SU-DHL-6 (cell line): Measurements from ENCODE around the gene SYTL4.

Experiments
- H2AFZ ChIP-seq: fragments of 200-600 bp; sonication (generic); 2 replicates; pipeline ENCODE4 v1.6.1; 2014; ENCODE audit warnings: low read depth, mild to moderate bottlenecking, moderate library complexity, mixed read lengths, antibody characterized with exemption, low read length; ENCODE audit not compliant: severe bottlenecking
- H3F3A ChIP-seq: fragments of 200-600 bp; shearing (Covaris generic); 2 replicates; pipeline ENCODE4 v1.6.0; 2016; ENCODE audit warnings: antibody characterized with exemption, mild to moderate bottlenecking; ENCODE audit not compliant: insufficient read depth
- H3K27ac ChIP-seq: fragments of 200-600 bp; sonication (generic); 2 replicates; pipeline ENCODE4 v1.5.1; 2016; ENCODE audit warnings: low read depth, mild to moderate bottlenecking, low read length, moderate library complexity, mixed read lengths
- H3K27me3 ChIP-seq: fragments of 200-600 bp; sonication (generic), shearing (Covaris generic); 2 replicates; pipeline ENCODE4 v1.6.0; 2014; ENCODE audit warnings: mild to moderate bottlenecking, low read length
- H3K36me3 ChIP-seq: fragments of 200-600 bp; sonication (generic); 2 replicates; pipeline ENCODE4 v1.6.1; 2014; ENCODE audit warnings: mild to moderate bottlenecking, low read length, mixed read lengths
- H3K4me2 ChIP-seq: fragments of 300-600, 200-600 bp; shearing (Covaris generic), sonication (generic); 2 replicates; pipeline ENCODE4 v1.6.0; 2014; ENCODE audit warnings: low read length, low read depth, mild to moderate bottlenecking; ENCODE audit not compliant: poor library complexity, severe bottlenecking
- H3K4me3 ChIP-seq: fragments of 200-600 bp; sonication (generic); 2 replicates; pipeline ENCODE4 v1.5.1; 2014; ENCODE audit warnings: antibody characterized with exemption, low read length, mild to moderate bottlenecking, mixed read lengths; ENCODE audit not compliant: insufficient read depth, poor library complexity, severe bottlenecking
- H3K79me2 ChIP-seq: fragments of 200-600 bp; sonication (generic); 2 replicates; pipeline ENCODE4 v1.6.1; 2014; ENCODE audit warnings: mild to moderate bottlenecking, low read length, moderate library complexity; ENCODE audit not compliant: insufficient read depth
- H3K9ac ChIP-seq: fragments of 200-600 bp; sonication (generic); 2 replicates; pipeline ENCODE4 v1.7.0; 2014; ENCODE audit warnings: mild to moderate bottlenecking, low read length
- H3K9me2 ChIP-seq: fragments of 200-600 bp; sonication (generic); replicated peaks from 2 replicates; pipeline ENCODE4 v1.6.1; 2014; ENCODE audit warnings: low read length; ENCODE audit not compliant: insufficient read depth
- H3K9me3 ChIP-seq: fragments of 200-600 bp; sonication (generic); 2 replicates; pipeline ENCODE4 v1.6.1; 2014; ENCODE audit warnings: low read length, mixed read lengths; ENCODE audit not compliant: insufficient read depth
- H4K20me1 ChIP-seq: fragments of 200-600 bp; sonication (generic); 2 replicates; pipeline ENCODE4 v1.6.1; 2014; ENCODE audit warnings: low read depth, mild to moderate bottlenecking, antibody characterized with exemption, low read length, moderate library complexity, mixed read lengths
- EZH2phosphoT487 ChIP-seq: fragments of 200-600 bp; sonication (generic), shearing (Covaris generic); conservative IDR thresholded peaks from 2 replicates; pipeline ENCODE4 v1.6.1; 2018; ENCODE audit warnings: mild to moderate bottlenecking, antibody characterized with exemption, low read length, moderate library complexity, mixed read lengths
- TF ChIP-seq, protein P1 (sequence below): fragments of 200-600 bp; sonication (generic); IDR thresholded peaks from one replicate; pipeline ENCODE4 v1.5.1; 2017; ENCODE audit warnings: antibody characterized with exemption, mild to moderate bottlenecking, low read length, moderate library complexity; ENCODE audit not compliant: insufficient read depth, poor library complexity, severe bottlenecking

Gene SYTL4

DNA sequence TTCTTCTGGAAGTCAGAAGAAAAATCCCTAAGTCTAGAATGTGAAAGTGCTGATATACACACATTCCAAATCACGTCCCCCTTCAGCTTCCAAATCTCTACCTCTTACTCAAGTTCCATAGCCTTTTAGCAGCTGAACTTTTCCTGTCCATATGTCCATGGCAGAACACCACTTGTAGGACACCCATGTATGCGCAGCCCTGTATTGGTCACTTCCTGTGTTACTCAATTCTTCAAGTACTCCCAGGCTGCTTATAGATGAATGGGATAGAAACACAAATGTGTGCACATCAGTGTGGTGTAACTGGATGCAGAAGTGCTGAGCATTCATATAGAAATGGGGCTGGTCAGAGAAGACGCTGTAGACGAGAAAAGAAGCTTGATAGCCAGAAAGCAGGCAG lies 69.1 kb downstream of the SYTL4 start:
- Histone ChIP-seq H3K27me3 (no peaks in the 10 kb centered on the region), H3K9ac (no peak overlapping the region), H3K9me2 (no peaks in the 10 kb centered on the region), H3K79me2 (no peaks in the 10 kb centered on the region), H2AFZ (no peak overlapping the region), H3K27ac (no peak overlapping the region), H3K4me3 (no peak overlapping the region), H3F3A (no peaks in the 10 kb centered on the region), H4K20me1 (no peaks in the 10 kb centered on the region), H3K9me3 (no peaks in the 10 kb centered on the region), H3K4me2 (no peak overlapping the region), H3K36me3 (no peaks in the 10 kb centered on the region)
- TF ChIP-seq EZH2phosphoT487 = no peak
- TF ChIP-seq, protein P1, sequence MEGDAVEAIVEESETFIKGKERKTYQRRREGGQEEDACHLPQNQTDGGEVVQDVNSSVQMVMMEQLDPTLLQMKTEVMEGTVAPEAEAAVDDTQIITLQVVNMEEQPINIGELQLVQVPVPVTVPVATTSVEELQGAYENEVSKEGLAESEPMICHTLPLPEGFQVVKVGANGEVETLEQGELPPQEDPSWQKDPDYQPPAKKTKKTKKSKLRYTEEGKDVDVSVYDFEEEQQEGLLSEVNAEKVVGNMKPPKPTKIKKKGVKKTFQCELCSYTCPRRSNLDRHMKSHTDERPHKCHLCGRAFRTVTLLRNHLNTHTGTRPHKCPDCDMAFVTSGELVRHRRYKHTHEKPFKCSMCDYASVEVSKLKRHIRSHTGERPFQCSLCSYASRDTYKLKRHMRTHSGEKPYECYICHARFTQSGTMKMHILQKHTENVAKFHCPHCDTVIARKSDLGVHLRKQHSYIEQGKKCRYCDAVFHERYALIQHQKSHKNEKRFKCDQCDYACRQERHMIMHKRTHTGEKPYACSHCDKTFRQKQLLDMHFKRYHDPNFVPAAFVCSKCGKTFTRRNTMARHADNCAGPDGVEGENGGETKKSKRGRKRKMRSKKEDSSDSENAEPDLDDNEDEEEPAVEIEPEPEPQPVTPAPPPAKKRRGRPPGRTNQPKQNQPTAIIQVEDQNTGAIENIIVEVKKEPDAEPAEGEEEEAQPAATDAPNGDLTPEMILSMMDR = no peak

DNA sequence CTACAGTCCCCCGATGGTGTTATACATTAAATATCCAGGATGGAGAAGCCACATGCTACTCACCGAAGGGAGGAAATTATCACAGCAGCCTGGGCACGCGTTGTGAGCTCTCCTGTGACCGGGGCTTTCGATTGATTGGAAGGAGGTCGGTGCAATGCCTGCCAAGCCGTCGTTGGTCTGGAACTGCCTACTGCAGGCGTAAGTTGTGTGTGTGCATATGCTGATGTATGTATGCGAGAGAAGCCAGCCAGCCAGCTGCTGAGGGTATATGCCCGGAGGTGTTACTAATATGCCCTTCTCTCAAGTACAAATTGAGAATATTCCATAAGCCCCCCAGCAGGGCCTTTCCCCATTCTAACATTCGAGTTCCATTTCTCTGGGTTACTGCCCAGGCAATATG lies 69.8 kb downstream of the SYTL4 start:
- Histone ChIP-seq H2AFZ (no peak overlapping the region), H3F3A (no peaks in the 10 kb centered on the region), H3K4me2 (no peak overlapping the region), H4K20me1 (no peaks in the 10 kb centered on the region), H3K36me3 (no peaks in the 10 kb centered on the region), H3K9me3 (no peaks in the 10 kb centered on the region), H3K27me3 (no peaks in the 10 kb centered on the region), H3K4me3 (no peak overlapping the region), H3K27ac (no peak overlapping the region), H3K9me2 (no peaks in the 10 kb centered on the region), H3K9ac (no peak overlapping the region), H3K79me2 (no peaks in the 10 kb centered on the region)
- TF ChIP-seq EZH2phosphoT487 = no peak
- TF ChIP-seq, protein P1 = no peak

GRCh38 chrX:100659431-100660137 lies 72.3 kb downstream of the SYTL4 start:
- no peaks in the 10 kb centered on the region for H4K20me1 ChIP-seq
- TF ChIP-seq EZH2phosphoT487 = no peak
- TF ChIP-seq, protein P1 = no peak
- no peak overlapping the region for H2AFZ ChIP-seq
- no peak overlapping the region for H3K4me2 ChIP-seq
- no peaks in the 10 kb centered on the region for H3F3A ChIP-seq
- no peak overlapping the region for H3K9ac ChIP-seq
- H3K36me3 ChIP-seq = no peaks in the 10 kb centered on the region
- no peaks in the 10 kb centered on the region for H3K27me3 ChIP-seq
- no peaks in the 10 kb centered on the region for H3K79me2 ChIP-seq
- no peaks in the 10 kb centered on the region for H3K9me3 ChIP-seq
- no peak overlapping the region for H3K27ac ChIP-seq
- H3K4me3 ChIP-seq = no peak overlapping the region
- H3K9me2 ChIP-seq = no peaks in the 10 kb centered on the region
